ENCODE data around the gene SLC26A3. TPM values are rescaled to one million over a fixed set of nuclear protein-coding genes. Genes with fewer than 3 reads are reported as not detected.

The SLC26A3 gene
- total RNA-seq, 3 donors from 2014 or later: 13.6 to 36.4 TPM; not detected in 1

- Histone ChIP-seq H3K9me3 (no peaks in the 10 kb centered on the region), H3K36me3 (no peaks in the 10 kb centered on the region), H3K27me3 (no peaks in the 10 kb centered on the region), H3K27ac (no peak overlapping the region), H3K4me3 (no peak overlapping the region), H3K4me1 (no peaks in the 10 kb centered on the region)
- TF ChIP-seq POLR2AphosphoS5 (IDR thresholded peaks at IDR 0.05) (peak in 1 of 3 donors; percentile 22), CTCF (IDR thresholded peaks at IDR 0.05) (no peak)
- no peak for DNase-seq (ENCODE audit: low spot score in 2 of 2)
- intact Hi-C loops (cut with DNase I; ENCODE audit: low total_unique reads): no loop called here
These were observed 17.1 kb downstream of the SLC26A3 start for GRCh38 chr7:107785926-107786325.

GRCh38 chr7:107785170-107785569 is 17.9 kb downstream of the SLC26A3 start:
- Histone ChIP-seq H3K9me3 (no peaks in the 10 kb centered on the region), H3K27me3 (no peaks in the 10 kb centered on the region), H3K4me1 (no peaks in the 10 kb centered on the region), H3K4me3 (no peak overlapping the region), H3K27ac (no peak overlapping the region), H3K36me3 (no peaks in the 10 kb centered on the region)
- no peak for TF ChIP-seq CTCF (IDR thresholded peaks at IDR 0.05)
- no peak for TF ChIP-seq POLR2AphosphoS5 (IDR thresholded peaks at IDR 0.05)
- no peak for TF ChIP-seq POLR2A (IDR thresholded peaks at IDR 0.05)
- DNase-seq (ENCODE audit: low spot score in 2 of 2): no peak
- intact Hi-C loops (cut with DNase I; ENCODE audit: low total_unique reads): no loop called here

- no peaks in the 10 kb centered on the region for H3K27me3 ChIP-seq
- no peaks in the 10 kb centered on the region for H3K36me3 ChIP-seq
- H3K27ac ChIP-seq: no peak overlapping the region
- H3K4me3 ChIP-seq: no peak overlapping the region
- H3K4me1 ChIP-seq: no peaks in the 10 kb centered on the region
- DNase-seq (ENCODE audit: low spot score in 2 of 2): no peak
- intact Hi-C loops (cut with DNase I; ENCODE audit: low total_unique reads): no loop called here
- no peaks in the 10 kb centered on the region for H3K9me3 ChIP-seq
- TF ChIP-seq CTCF (IDR thresholded peaks at IDR 0.05) (no peak), POLR2AphosphoS5 (IDR thresholded peaks at IDR 0.05) (no peak), POLR2A (IDR thresholded peaks at IDR 0.05) (no peak)
These were observed 19.4 kb downstream of the SLC26A3 start for GRCh38 chr7:107783648-107784047.

- Histone ChIP-seq H3K4me1 (no peaks in the 10 kb centered on the region), H3K9me3 (no peaks in the 10 kb centered on the region), H3K27me3 (no peaks in the 10 kb centered on the region), H3K36me3 (no peaks in the 10 kb centered on the region), H3K27ac (no peak overlapping the region), H3K4me3 (no peak overlapping the region)
- intact Hi-C loops (cut with DNase I; ENCODE audit: low total_unique reads): no loop called here
- TF ChIP-seq POLR2AphosphoS5 (IDR thresholded peaks at IDR 0.05) (no peak), POLR2A (IDR thresholded peaks at IDR 0.05) (no peak), CTCF (IDR thresholded peaks at IDR 0.05) (no peak)
- DNase-seq (ENCODE audit: low spot score in 2 of 2): no peak
These were observed 20.6 kb downstream of the SLC26A3 start for GRCh38 chr7:107782374-107782773.

GRCh38 chr7:107779647-107780099 is 23.4 kb downstream of the SLC26A3 start:
- H3K27me3 ChIP-seq: no peaks in the 10 kb centered on the region
- no peak for DNase-seq (ENCODE audit: low spot score in 2 of 2)
- no peaks in the 10 kb centered on the region for H3K36me3 ChIP-seq
- H3K4me3 ChIP-seq: no peak overlapping the region
- H3K9me3 ChIP-seq: no peaks in the 10 kb centered on the region
- no peak for TF ChIP-seq POLR2AphosphoS5 (IDR thresholded peaks at IDR 0.05)
- no peak for TF ChIP-seq CTCF (IDR thresholded peaks at IDR 0.05)
- no peak for TF ChIP-seq POLR2A (IDR thresholded peaks at IDR 0.05)
- H3K4me1 ChIP-seq: no peaks in the 10 kb centered on the region
- H3K27ac ChIP-seq: no peak overlapping the region
- intact Hi-C loops (cut with DNase I; ENCODE audit: low total_unique reads): no loop called here
